ENCODE measurements around the gene C10orf67. TPM values are rescaled to one million over a fixed set of nuclear protein-coding genes. Genes with fewer than 3 reads are reported as not detected.
A peak's percentile ranks its signal among the peaks of the same experiment; 100 is the strongest.

C10orf67 gene
- total RNA-seq, 1 experiment from 2014 or later = 0.45 TPM

- TF ChIP-seq CTCF (IDR thresholded peaks at IDR 0.05; ENCODE audit: unreplicated experiment) = no peak
- Mint-ChIP-seq H3K4me3 (ENCODE audit: low read depth, unreplicated experiment) (no peak overlapping the region), H3K4me1 (ENCODE audit: low read depth, unreplicated experiment) (peaks cover 22% of the 10 kb centered on the region), H3K27ac (ENCODE audit: unreplicated experiment) (no peak overlapping the region), H3K36me3 (ENCODE audit: insufficient read depth, unreplicated experiment) (peaks cover 5% of the 10 kb centered on the region), H3K27me3 (ENCODE audit: unreplicated experiment) (no peaks in the 10 kb centered on the region), H3K9me3 (ENCODE audit: low read depth, unreplicated experiment) (peaks cover 3% of the 10 kb centered on the region)
- no peak for DNase-seq
- intact Hi-C loops (cut with micrococcal nuclease; ENCODE audit: unreplicated experiment) = no loop called here
- CTCF ChIA-PET = no interaction called here
- no TSS peak for BruUV-seq (replicated peaks)
These were observed 17.1 kb upstream of the C10orf67 start for GRCh38 chr10:23361665-23362064.

- CTCF ChIA-PET = no interaction called here
- peaks cover 5% of the 10 kb centered on the region for H3K36me3 Mint-ChIP-seq (ENCODE audit: insufficient read depth, unreplicated experiment)
- no peak overlapping the region for H3K4me3 Mint-ChIP-seq (ENCODE audit: low read depth, unreplicated experiment)
- no peak overlapping the region for H3K27ac Mint-ChIP-seq (ENCODE audit: unreplicated experiment)
- BruUV-seq (replicated peaks) = no TSS peak
- peaks cover 28% of the 10 kb centered on the region for H3K4me1 Mint-ChIP-seq (ENCODE audit: low read depth, unreplicated experiment)
- intact Hi-C loops (cut with micrococcal nuclease; ENCODE audit: unreplicated experiment) = no loop called here
- TF ChIP-seq CTCF (IDR thresholded peaks at IDR 0.05; ENCODE audit: unreplicated experiment) = no peak
- peaks cover 3% of the 10 kb centered on the region for H3K9me3 Mint-ChIP-seq (ENCODE audit: low read depth, unreplicated experiment)
- H3K27me3 Mint-ChIP-seq (ENCODE audit: unreplicated experiment) = no peaks in the 10 kb centered on the region
- DNase-seq = no peak
These were observed 15.2 kb upstream of the C10orf67 start for GRCh38 chr10:23359692-23360380.

- H3K9me3 Mint-ChIP-seq (ENCODE audit: low read depth, unreplicated experiment) = peaks cover 3% of the 10 kb centered on the region
- no TSS peak for BruUV-seq (replicated peaks)
- H3K27me3 Mint-ChIP-seq (ENCODE audit: unreplicated experiment) = no peaks in the 10 kb centered on the region
- TF ChIP-seq CTCF (IDR thresholded peaks at IDR 0.05; ENCODE audit: unreplicated experiment) = peak; percentile 15
- no peak overlapping the region for H3K4me3 Mint-ChIP-seq (ENCODE audit: low read depth, unreplicated experiment)
- peaks cover 27% of the 10 kb centered on the region for H3K4me1 Mint-ChIP-seq (ENCODE audit: low read depth, unreplicated experiment)
- H3K36me3 Mint-ChIP-seq (ENCODE audit: insufficient read depth, unreplicated experiment) = peaks cover 5% of the 10 kb centered on the region
- no peak for DNase-seq
- CTCF ChIA-PET = interaction anchor here (0.6 to 0.7 kb wide), 2 partner anchors 23 to 66 kb away, joined by 3 to 4 read pairs; no protein-coding TSS in a partner anchor
- no peak overlapping the region for H3K27ac Mint-ChIP-seq (ENCODE audit: unreplicated experiment)
- intact Hi-C loops (cut with micrococcal nuclease; ENCODE audit: unreplicated experiment) = no loop called here
These were observed 13.8 kb upstream of the C10orf67 start for GRCh38 chr10:23358357-23358756.

GRCh38 chr10:23354630-23355279 lies 10.2 kb upstream of the C10orf67 start:
- H3K9me3 Mint-ChIP-seq (ENCODE audit: low read depth, unreplicated experiment) = no peaks in the 10 kb centered on the region
- TF ChIP-seq CTCF (IDR thresholded peaks at IDR 0.05; ENCODE audit: unreplicated experiment) = no peak
- H3K4me1 Mint-ChIP-seq (ENCODE audit: low read depth, unreplicated experiment) = peaks cover 10% of the 10 kb centered on the region
- H3K27ac Mint-ChIP-seq (ENCODE audit: unreplicated experiment) = no peak overlapping the region
- H3K36me3 Mint-ChIP-seq (ENCODE audit: insufficient read depth, unreplicated experiment) = no peaks in the 10 kb centered on the region
- BruUV-seq (replicated peaks) = no TSS peak
- CTCF ChIA-PET = interaction anchor here (0.6 kb wide), 1 partner anchor 167 kb away, joined by 3 read pairs; no protein-coding TSS in a partner anchor
- no peak overlapping the region for H3K4me3 Mint-ChIP-seq (ENCODE audit: low read depth, unreplicated experiment)
- intact Hi-C loops (cut with micrococcal nuclease; ENCODE audit: unreplicated experiment) = no loop called here
- DNase-seq = no peak
- no peaks in the 10 kb centered on the region for H3K27me3 Mint-ChIP-seq (ENCODE audit: unreplicated experiment)

Data from Calu3 (cell line).